HCEC 1CT (cell line): ENCODE results near the gene CLK3.
A peak's percentile ranks its signal among the peaks of the same experiment; 100 is the strongest.

Experiments
- DNase-seq: peaks from one replicate; pipeline ENCODE4 v3.0.0-alpha.2; 2017

CLK3 gene

DNA sequence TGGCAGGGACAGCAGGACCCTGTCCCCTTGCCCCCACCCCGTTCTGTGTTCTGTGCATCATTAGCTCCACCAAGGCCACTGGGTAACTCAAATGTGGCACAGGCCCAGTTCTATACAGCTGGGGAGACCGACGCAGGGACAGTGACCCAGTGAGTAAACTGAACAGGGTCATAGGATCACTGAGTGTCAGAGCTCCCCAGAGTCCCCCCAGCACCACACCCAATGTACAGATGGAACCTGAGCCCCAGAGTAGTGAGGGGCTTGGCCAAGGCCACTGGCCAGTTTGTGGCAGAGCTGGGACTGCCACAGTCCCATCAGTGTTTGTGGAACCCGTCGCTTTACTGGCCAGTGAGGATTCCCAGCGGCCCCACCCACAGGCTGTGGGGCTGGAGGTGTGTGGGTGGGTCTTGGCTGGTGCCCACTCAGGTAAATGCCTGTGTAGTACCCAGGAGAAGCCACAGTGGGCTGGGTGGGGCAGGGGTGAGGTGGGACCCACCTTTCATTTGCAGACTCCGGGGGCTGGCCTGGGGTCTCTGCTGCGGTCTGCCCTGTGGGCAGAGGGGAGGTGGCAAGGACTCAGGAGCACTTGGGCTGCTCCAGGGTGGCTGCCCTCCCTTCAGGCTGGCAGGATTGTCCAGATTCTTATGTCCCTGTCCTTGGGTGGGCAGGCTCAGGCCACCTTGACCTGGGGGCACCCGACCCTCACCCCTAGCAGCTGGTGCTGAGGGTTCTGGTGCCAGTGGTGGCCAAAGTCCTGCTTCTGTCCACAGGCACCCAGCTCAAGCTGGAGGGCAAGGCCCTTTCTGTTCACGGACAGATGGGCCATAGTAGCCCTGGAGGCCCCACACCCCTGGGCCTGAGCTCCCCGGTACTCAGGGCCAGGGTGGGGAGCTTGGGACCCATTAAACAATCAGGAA lies 11.6 kb upstream of the CLK3 start:
- DNase-seq = no peak

DNA sequence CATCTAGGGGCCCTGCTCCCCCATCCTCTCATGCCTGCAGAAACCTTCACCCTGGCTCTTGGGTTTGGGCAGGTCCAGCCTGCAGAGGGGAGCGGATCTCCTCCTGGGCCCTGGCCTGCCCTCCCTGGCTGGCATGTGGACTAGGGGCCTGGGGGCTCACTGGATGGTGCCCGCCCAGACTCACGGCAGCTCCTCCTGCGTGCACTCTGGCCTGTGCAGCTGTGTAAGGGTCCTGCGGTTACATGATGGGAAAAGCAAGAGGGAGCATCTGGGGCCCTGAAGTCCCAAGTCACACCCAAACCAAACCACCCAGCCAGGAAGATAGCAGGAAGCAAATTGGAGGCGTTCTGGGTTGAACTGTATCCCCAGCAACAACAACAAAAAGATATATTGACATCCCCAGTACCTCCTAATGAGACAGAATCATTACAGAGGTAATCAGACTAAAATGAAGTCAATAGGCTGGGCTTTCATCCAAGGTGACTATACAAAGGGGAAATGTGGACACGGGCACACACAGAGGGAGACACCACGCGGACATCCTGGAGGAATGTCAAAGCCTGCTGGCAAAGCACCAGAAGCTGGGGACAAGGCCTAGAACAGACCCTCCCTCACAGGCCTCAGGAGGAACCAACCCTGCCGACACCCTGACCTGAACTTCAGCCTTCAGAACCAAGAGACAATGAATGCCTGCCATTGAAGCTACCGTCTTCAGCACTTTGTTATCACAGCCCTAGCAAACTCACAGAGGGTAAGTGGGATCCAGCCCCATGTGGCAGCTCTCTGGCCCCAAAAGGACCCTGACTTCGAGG lies 10.4 kb upstream of the CLK3 start:
- DNase-seq = no peak

DNA sequence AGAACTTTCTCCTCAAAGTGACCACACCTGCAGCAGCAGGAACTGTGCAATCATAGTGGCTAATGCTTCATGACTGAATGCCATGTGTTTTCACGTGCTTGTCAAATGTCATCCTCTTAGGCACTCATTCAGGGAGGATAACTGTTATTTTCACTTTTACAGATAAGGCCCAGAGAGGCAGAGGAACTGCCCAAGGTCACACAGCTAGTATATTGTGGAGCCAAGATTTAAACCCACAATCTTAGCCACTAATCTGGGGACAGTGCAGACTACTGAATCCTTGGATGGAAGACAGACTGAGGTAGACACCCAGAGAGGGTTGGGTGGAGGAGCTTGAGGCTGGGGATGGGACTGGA lies 9.9 kb upstream of the CLK3 start:
- no peak for DNase-seq

DNA sequence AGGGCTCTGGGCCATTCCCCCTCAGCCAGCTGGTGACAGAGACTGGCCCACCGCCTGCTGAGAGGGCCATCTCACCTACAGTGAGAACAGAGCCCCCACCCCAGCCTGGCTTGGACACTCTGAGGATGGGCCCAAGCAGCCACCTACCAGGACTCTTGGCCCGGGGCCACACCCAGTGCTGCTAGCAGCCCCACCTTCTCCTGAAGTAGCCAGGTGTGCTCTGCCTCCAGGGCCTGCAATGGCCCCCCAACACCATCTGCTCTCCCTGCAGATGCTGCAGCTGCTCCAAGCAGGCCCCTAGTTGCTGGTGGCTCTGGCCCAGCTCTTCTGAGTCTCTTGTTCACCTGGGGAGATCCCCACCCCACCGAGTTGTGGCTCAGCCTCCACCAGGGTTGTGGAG lies 6.8 kb upstream of the CLK3 start:
- no peak for DNase-seq

GRCh38 chr15:74609938-74610301 lies 5.7 kb upstream of the CLK3 start:
- DNase-seq = no peak

GRCh38 chr15:74610302-74610951 lies 5.2 kb upstream of the CLK3 start:
- DNase-seq = no peak

DNA sequence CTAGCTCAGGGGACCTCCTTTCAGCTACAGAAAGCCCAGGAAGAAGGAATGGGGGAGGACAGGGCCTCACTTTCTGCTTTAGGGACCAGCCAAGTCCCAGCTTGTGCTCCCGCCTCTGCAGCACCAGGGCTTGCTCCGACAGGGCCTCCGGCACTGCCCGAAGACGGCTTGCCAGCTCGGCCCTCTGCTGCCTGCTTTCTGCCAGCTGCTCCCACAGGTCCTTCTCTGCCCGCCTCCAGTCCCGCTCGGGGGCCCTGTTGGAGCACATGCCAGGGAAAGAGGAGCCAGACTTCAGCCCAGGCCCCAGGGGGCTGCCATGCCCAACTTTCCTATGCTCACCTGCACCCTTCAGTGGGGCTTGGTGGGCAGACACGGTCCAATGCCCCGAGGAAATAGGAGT lies 4.3 kb upstream of the CLK3 start:
- no peak for DNase-seq

- DNase-seq = no peak
Measured at GRCh38 chr15:74611834-74612233, 3.8 kb upstream of the CLK3 start.

DNA sequence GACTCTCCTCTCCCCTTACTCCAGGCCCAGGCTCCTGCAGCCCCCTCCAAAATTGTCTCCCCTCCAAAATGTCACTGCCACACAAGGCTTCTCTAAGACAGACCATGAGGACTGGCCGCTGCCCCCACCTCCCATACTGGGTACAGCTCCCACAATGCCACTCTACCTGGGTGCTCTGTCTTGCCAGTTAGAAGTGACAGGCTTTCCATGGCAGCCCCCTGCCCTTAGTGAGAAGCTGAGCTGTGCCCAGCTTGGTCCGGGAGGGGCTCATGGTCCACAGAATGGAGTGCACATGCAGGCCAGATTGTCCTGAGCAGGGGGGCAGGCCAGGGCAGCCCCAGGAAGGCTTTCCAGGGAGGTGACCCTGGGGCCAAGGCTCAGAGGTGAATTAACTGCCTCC lies 3.0 kb upstream of the CLK3 start:
- DNase-seq = no peak

GRCh38 chr15:74613089-74613952 lies 2.3 kb upstream of the CLK3 start:
- no peak for DNase-seq

GRCh38 chr15:74613953-74614743 lies 1.5 kb upstream of the CLK3 start:
- no peak for DNase-seq

- peak; percentile 67 for DNase-seq
Measured at GRCh38 chr15:74614744-74615507, 710 bp upstream of the CLK3 start.

GRCh38 chr15:74616366-74616939 lies 817 bp downstream of the CLK3 start:
- peak; percentile 58 for DNase-seq

DNA sequence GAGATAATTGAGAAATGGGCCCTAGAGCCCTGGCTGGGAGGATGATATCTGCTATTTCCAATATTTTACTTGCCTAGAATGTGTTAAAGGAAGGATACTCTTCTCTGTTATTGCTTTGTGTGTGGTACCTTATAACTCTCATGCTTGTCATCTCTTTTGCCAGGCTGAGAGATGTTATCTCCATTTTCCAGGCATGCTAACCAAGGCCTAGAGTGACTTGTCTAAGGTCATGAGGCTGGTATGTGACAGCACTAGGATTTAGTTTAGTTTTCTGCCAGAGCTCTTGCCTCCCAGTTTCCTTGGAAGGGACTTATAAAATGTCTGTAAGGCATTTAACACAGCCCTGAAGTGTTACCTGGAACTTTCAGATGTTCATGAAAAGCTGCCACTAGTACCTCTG lies 1.4 kb downstream of the CLK3 start:
- DNase-seq = no peak

GRCh38 chr15:74618841-74619596 lies 3.4 kb downstream of the CLK3 start:
- DNase-seq = no peak

GRCh38 chr15:74619916-74620635 lies 4.4 kb downstream of the CLK3 start:
- DNase-seq = no peak

- DNase-seq = peak; percentile 68
Measured at GRCh38 chr15:74620636-74621545, 5.3 kb downstream of the CLK3 start.

DNA sequence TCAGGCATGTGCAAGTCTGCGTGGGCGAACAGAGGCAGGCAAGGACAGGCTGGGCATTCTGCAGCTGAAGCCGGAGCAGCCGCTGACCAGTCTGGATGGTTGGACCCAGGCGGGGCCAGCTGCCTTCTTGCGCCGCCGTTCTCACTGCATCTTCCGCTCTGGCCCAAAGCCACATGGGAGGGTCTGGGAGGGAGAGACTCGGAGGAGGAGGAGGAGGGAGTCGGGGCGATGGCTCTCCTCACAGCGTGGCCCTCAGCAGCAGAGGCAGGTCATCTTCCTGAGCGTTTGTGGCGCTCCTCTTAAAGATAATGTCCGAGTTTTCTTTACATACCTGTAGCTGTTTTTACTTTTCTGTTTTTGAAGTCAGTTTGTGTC lies 5.9 kb downstream of the CLK3 start:
- DNase-seq = no peak
